Activated B cell treated with CpG ODN at 0.5 μM for 24 hours (primary cell): ENCODE results near the gene ABHD16B. TPM values are rescaled to one million over a fixed set of nuclear protein-coding genes. Genes with fewer than 3 reads are reported as not detected.

Experiments
- ATAC-seq: fragments of 200-7000 bp; cut with Tn5 transposase; one replicate; pipeline ENCODE4 v1.10.0; 2021; ENCODE audit warnings: low read depth, mild to moderate bottlenecking, moderate library complexity
- CTCF ChIA-PET: fragments of 350-600 bp; sonication (Branson Sonifier 250); formaldehyde crosslinking; loops from one replicate; lab custom pipeline; 2021; ENCODE audit warnings: antibody characterized with exemption; lab: Charles Lee
- POLR2A ChIA-PET: fragments of 350-600 bp; sonication (Branson Sonifier 250); formaldehyde crosslinking; loops from one replicate; lab custom pipeline; 2021; ENCODE audit warnings: antibody characterized with exemption; lab: Charles Lee
- DNase-seq: peaks from one replicate; pipeline ENCODE4 v3.0.0; 2022
- H3K27ac Mint-ChIP-seq: one replicate; pipeline ENCODE4 v1.8.0; 2020; ENCODE audit warnings: mixed read lengths
- H3K27me3 Mint-ChIP-seq: one replicate; pipeline ENCODE4 v1.8.0; 2021; ENCODE audit warnings: mixed read lengths
- H3K36me3 Mint-ChIP-seq: one replicate; pipeline ENCODE4 v1.8.0; 2021; ENCODE audit warnings: low read depth, mixed read lengths
- H3K4me1 Mint-ChIP-seq: one replicate; pipeline ENCODE4 v1.8.0; 2021; ENCODE audit warnings: mixed read lengths
- H3K4me3 Mint-ChIP-seq: one replicate; pipeline ENCODE4 v1.8.0; 2020; ENCODE audit warnings: mild to moderate bottlenecking, mixed read lengths
- H3K9me3 Mint-ChIP-seq: one replicate; pipeline ENCODE4 v1.8.0; 2020; ENCODE audit warnings: mixed read lengths
- CTCF ChIP-seq: fragments of 200-600 bp; IDR thresholded peaks from one replicate; pipeline ENCODE4 v1.8.0; 2022; ENCODE audit warnings: antibody characterized with exemption, mild to moderate bottlenecking
- intact Hi-C: fragments of 100-400 bp; cut with micrococcal nuclease; formaldehyde crosslinking; loops from one replicate; pipeline ENCODE4 v1.15.1; 2024
- total RNA-seq: library from RNA; stranded (reverse); gene quantifications from 2 replicates; pipeline ENCODE4 v1.2.3, GENCODE V29; 2022

The ABHD16B gene
- total RNA-seq, 1 donor from 2014 or later = not detected

GRCh38 chr20:63895202-63895951, 34.1 kb downstream of the ABHD16B start:
- TF ChIP-seq CTCF = no peak
- Mint-ChIP-seq H3K4me3 (peak overlapping the region; percentile 88), H3K9me3 (no peaks in the 10 kb centered on the region), H3K36me3 (peaks cover 22% of the 10 kb centered on the region), H3K27me3 (no peaks in the 10 kb centered on the region), H3K27ac (peak overlapping the region; percentile 90), H3K4me1 (peaks cover 48% of the 10 kb centered on the region)
- ChIA-PET POLR2A (interaction anchor here (0.6 to 4.1 kb wide), 8 partner anchors 13 to 374 kb away, joined by 3 to 25 read pairs (median 4); partner anchors contain the start of genes PPDPF, TPD52L2 and UCKL1), CTCF (interaction anchor here (0.7 to 1.0 kb wide), 2 partner anchors 30 to 358 kb away, joined by 3 read pairs; partner anchors contain the start of gene TPD52L2)
- intact Hi-C loops = loop anchor here (1.0 to 5.0 kb wide), 5 partner anchors 61 to 358 kb away; partner anchors contain the start of genes PTK6, TCEA2 and UCKL1
- ATAC-seq (no peak), DNase-seq (no peak)

- no peak for DNase-seq
- intact Hi-C loops = loop anchor here (1.0 to 5.0 kb wide), 6 partner anchors 60 to 359 kb away; partner anchors contain the start of genes PTK6, TCEA2 and UCKL1
- no peak for TF ChIP-seq CTCF
- Mint-ChIP-seq H3K4me3 (peak overlapping the region; percentile 88), H3K27me3 (no peaks in the 10 kb centered on the region), H3K9me3 (no peaks in the 10 kb centered on the region), H3K36me3 (peaks cover 19% of the 10 kb centered on the region), H3K27ac (peak overlapping the region; percentile 90), H3K4me1 (peaks cover 53% of the 10 kb centered on the region)
- ChIA-PET CTCF (interaction anchor here (0.7 to 1.0 kb wide), 2 partner anchors 31 to 358 kb away, joined by 3 read pairs; partner anchors contain the start of gene TPD52L2), POLR2A (interaction anchor here (0.6 to 4.1 kb wide), 7 partner anchors 14 to 375 kb away, joined by 3 to 25 read pairs (median 4); partner anchors contain the start of genes PPDPF, TPD52L2 and UCKL1)
- no peak for ATAC-seq
These were observed 34.6 kb downstream of the ABHD16B start for GRCh38 chr20:63895952-63896263.

GRCh38 chr20:63896264-63897105, 35.2 kb downstream of the ABHD16B start:
- ATAC-seq = peak; percentile 38
- DNase-seq = peak; percentile 41
- CTCF ChIA-PET = interaction anchor here (1.0 kb wide), 1 partner anchor 359 kb away, joined by 3 read pairs; no protein-coding TSS in a partner anchor
- Mint-ChIP-seq H3K4me3 (peak overlapping the region; percentile 88), H3K27ac (peak overlapping the region; percentile 90), H3K9me3 (no peaks in the 10 kb centered on the region), H3K4me1 (peaks cover 59% of the 10 kb centered on the region), H3K27me3 (no peaks in the 10 kb centered on the region), H3K36me3 (peaks cover 17% of the 10 kb centered on the region)
- no peak for TF ChIP-seq CTCF
- intact Hi-C loops = loop anchor here (1.0 to 5.0 kb wide), 2 partner anchors 82 to 259 kb away; no protein-coding TSS in a partner anchor
- POLR2A ChIA-PET = interaction anchor here (1.0 to 4.1 kb wide), 4 partner anchors 32 to 376 kb away, joined by 3 to 25 read pairs (median 7); partner anchors contain the start of genes PPDPF, TPD52L2 and UCKL1

GRCh38 chr20:63897978-63898561, 36.8 kb downstream of the ABHD16B start:
- CTCF ChIA-PET = interaction anchor here (0.8 kb wide), 1 partner anchor 14 kb away, joined by 3 read pairs; no protein-coding TSS in a partner anchor

More at GRCh38 chr20:63897978-63898561, 36.8 kb downstream of the ABHD16B start:
- POLR2A ChIA-PET = no interaction called here
- Mint-ChIP-seq H3K4me1 (peaks cover 66% of the 10 kb centered on the region), H3K27ac (no peak overlapping the region), H3K9me3 (no peaks in the 10 kb centered on the region), H3K36me3 (peaks cover 21% of the 10 kb centered on the region), H3K27me3 (no peaks in the 10 kb centered on the region), H3K4me3 (no peak overlapping the region)
- ATAC-seq (no peak), DNase-seq (no peak)
- TF ChIP-seq CTCF = no peak
- intact Hi-C loops = loop anchor here (5.0 kb wide), 1 partner anchor 261 kb away; no protein-coding TSS in a partner anchor
